ENCODE data around the gene HOXC10. TPM values are rescaled to one million over a fixed set of nuclear protein-coding genes. Genes with fewer than 3 reads are reported as not detected.

HOXC10 gene
- total and polyA plus RNA-seq, 2 of the 8 experiments (the other 6 are each of a cell fraction or from before 2014, with no cell fraction given) = not detected

DNA sequence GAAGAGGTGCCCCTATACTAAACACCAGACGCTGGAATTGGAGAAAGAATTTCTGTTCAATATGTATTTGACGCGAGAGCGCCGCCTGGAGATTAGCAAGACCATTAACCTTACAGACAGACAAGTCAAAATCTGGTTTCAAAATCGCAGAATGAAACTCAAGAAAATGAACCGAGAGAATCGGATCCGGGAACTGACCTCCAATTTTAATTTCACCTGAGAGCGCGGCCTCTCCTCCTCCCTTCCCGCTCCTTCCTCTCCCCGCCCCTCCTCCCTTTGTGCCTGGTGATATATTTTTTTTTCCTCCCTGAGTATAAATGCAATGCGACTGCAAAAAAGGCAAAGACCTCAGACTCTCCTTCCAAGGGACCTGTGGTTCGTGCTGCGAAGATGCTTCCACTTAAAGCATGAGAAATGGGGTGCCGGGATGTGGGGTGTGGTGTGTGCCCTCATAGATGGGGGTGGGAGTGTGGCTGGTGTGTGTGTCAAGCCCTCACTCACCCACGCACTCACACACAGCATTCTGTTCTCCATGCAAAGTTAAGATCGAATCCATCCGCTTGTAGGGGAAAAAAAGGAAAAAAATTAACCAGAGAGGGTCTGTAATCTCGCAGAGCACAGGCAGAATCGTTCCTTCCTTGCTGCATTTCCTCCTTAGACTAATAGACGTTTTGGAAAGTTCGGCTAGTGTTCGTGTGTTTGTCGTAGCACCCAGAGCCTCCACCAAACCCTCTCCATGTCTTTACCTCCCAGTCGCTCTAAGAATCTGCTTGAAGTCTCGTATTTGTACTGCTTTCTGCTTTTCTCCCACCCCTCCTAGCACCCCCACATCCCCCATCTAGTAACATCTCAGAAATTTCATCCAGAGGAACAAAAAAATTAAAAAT is 4.5 kb downstream of the HOXC10 start:
- CTCF ChIA-PET (ENCODE audit: partially characterized antibody) = interaction anchor here (0.7 to 5.8 kb wide), 18 partner anchors 12 to 245 kb away, joined by 3 to 91 read pairs (median 6); partner anchors contain the start of genes HOXC11, HOXC12, HOXC13 and HOXC5
- Histone ChIP-seq H3K4me3 (ENCODE audit: extremely low read depth in 1 of 4, insufficient read depth in 2 of 4, low read depth in 3 of 4, low read length in 4 of 4) (no peak overlapping the region), H3K9me3 (ENCODE audit: insufficient read depth in 2 of 2, low read depth in 1 of 2, low read length in 1 of 2) (peaks cover 0 to 14% of the 10 kb centered on the region in 2 experiments; a peak in 1 of 4 replicates), H3K27me3 (replicated peaks in 1 of 4; ENCODE audit: control insufficient read depth in 3 of 4, extremely low read depth in 1 of 4, insufficient read depth in 3 of 4, low read length in 3 of 4) (peaks cover 94 to 99% (median 97%) of the 10 kb centered on the region in 4 experiments), H3K79me1 (ENCODE audit: low read depth, low read length) (no peaks in the 10 kb centered on the region), H3K23ac (ENCODE audit: insufficient read length) (no peak overlapping the region), H3K4ac (replicated peaks; ENCODE audit: insufficient read length, low read depth, low read length) (no peak overlapping the region), H3K4me1 (replicated peaks in 1 of 4; ENCODE audit: control insufficient read depth in 3 of 4, insufficient read depth in 4 of 4, low read length in 3 of 4) (peaks cover 0 to 6% (median 4%) of the 10 kb centered on the region in 4 experiments; a peak in 3 of 7 replicates), H4K5ac (ENCODE audit: insufficient read length, low read depth, low read length) (no peak overlapping the region), H2AK5ac (ENCODE audit: low read depth, low read length) (peak overlapping the region; percentile 55; the same call in 1 of the 2 replicates), H2BK15ac (ENCODE audit: low read length) (no peak overlapping the region), H2BK20ac (ENCODE audit: low read length) (no peak overlapping the region), H3K4me2 (ENCODE audit: insufficient read depth in 1 of 2, low read depth in 2 of 2, low read length in 2 of 2) (no peak overlapping the region), H3K9ac (replicated peaks in 1 of 4; ENCODE audit: extremely low read depth in 1 of 4, low read depth in 3 of 4, low read length in 3 of 4) (no peak overlapping the region), H4K20me1 (replicated peaks in 1 of 2; ENCODE audit: control insufficient read depth in 1 of 2, insufficient read depth in 2 of 2, low read length in 2 of 2) (peaks cover 17 to 42% of the 10 kb centered on the region in 2 experiments), H3K27ac (ENCODE audit: low read depth, low read length) (no peak overlapping the region), H3K18ac (ENCODE audit: extremely low read depth, low read length) (no peak overlapping the region), H2BK120ac (replicated peaks; ENCODE audit: low read depth, low read length) (no peak overlapping the region), H2AFZ (ENCODE audit: low read length) (no peak overlapping the region), H2BK5ac (ENCODE audit: low read depth, low read length) (no peak overlapping the region), H2BK12ac (ENCODE audit: low read depth, low read length) (peak overlapping the region; percentile 35; the same call in 1 of the 2 replicates), H3K36me3 (ENCODE audit: control insufficient read depth in 2 of 4, insufficient read depth in 4 of 4, low read length in 3 of 4) (peaks cover 0 to 13% (median 0%) of the 10 kb centered on the region in 4 experiments; a peak in 1 of 8 replicates), H4K8ac (ENCODE audit: extremely low read depth, insufficient read depth, low read length) (no peak overlapping the region), H3K14ac (ENCODE audit: insufficient read length) (no peak overlapping the region), H3K79me2 (ENCODE audit: control insufficient read depth in 1 of 2, insufficient read depth in 2 of 2, low read length in 2 of 2) (no peaks in the 10 kb centered on the region), H3K56ac (replicated peaks; ENCODE audit: insufficient read length, low read depth, low read length) (no peak overlapping the region), H4K91ac (replicated peaks; ENCODE audit: insufficient read length, low read length) (no peak overlapping the region), H3K23me2 (ENCODE audit: low read depth, low read length) (no peaks in the 10 kb centered on the region)
- DNase-seq (ENCODE audit: low read depth in 1 of 2, low spot score in 2 of 2) = no peak
- POLR2A ChIA-PET (ENCODE audit: partially characterized antibody) = interaction anchor here (1.2 to 1.4 kb wide), 2 partner anchors 10 to 16 kb away, joined by 3 to 4 read pairs; partner anchors contain the start of gene HOXC11
- no peak for FAIRE-seq
- WGBS, 2 experiments (ENCODE audit: extremely low coverage in 1 of 2, insufficient coverage in 1 of 2, insufficient read length in 1 of 2, insufficient replicate concordance in 2 of 2, low coverage in 1 of 2, low lambda C conversion rate in 2 of 2, missing lambda C conversion rate in 1 of 2) = 16% methylated on average over 25 of the region's 28 CpGs; no CpG with 5 or more reads in 1 of the 2 experiments
- peak; percentile 30 to 42; a peak in 3 of 4 replicates for TF ChIP-seq RAD21 (IDR thresholded peaks at IDR 0.05 in 1 of 2, conservative IDR thresholded peaks at IDR 0.05 in 1 of 2; ENCODE audit: low read depth in 2 of 2, low read length in 2 of 2)
- TF ChIP-seq HDAC2 (IDR thresholded peaks at IDR 0.05; ENCODE audit: borderline replicate concordance in 1 of 2, low read depth in 2 of 2, low read length in 2 of 2) = no peak
- TF ChIP-seq RNF2 (IDR thresholded peaks at IDR 0.05; ENCODE audit: borderline replicate concordance, low read depth, low read length, missing control alignments, poor library complexity, severe bottlenecking) = peak; percentile 95
- peak; percentile 48 for TF ChIP-seq EZH2 (IDR thresholded peaks at IDR 0.05; ENCODE audit: low read depth, low read length, severe bottlenecking)
- peak; percentile 71 for TF ChIP-seq SUZ12 (IDR thresholded peaks at IDR 0.05; ENCODE audit: low read length)
- TF ChIP-seq, protein P1, sequence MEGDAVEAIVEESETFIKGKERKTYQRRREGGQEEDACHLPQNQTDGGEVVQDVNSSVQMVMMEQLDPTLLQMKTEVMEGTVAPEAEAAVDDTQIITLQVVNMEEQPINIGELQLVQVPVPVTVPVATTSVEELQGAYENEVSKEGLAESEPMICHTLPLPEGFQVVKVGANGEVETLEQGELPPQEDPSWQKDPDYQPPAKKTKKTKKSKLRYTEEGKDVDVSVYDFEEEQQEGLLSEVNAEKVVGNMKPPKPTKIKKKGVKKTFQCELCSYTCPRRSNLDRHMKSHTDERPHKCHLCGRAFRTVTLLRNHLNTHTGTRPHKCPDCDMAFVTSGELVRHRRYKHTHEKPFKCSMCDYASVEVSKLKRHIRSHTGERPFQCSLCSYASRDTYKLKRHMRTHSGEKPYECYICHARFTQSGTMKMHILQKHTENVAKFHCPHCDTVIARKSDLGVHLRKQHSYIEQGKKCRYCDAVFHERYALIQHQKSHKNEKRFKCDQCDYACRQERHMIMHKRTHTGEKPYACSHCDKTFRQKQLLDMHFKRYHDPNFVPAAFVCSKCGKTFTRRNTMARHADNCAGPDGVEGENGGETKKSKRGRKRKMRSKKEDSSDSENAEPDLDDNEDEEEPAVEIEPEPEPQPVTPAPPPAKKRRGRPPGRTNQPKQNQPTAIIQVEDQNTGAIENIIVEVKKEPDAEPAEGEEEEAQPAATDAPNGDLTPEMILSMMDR (IDR thresholded peaks at IDR 0.05; ENCODE audit: control extremely low read depth in 1 of 3, insufficient read depth in 1 of 3, low read depth in 1 of 3, low read length in 3 of 3) = peak in 2 of 3 experiments; percentile 35 to 39; a peak in 2 of 4 replicates
